Fibroblast of mammary gland (primary cell): ENCODE results near the gene FAM222A.

Source experiments
- DNase-seq: peaks from one replicate; pipeline ENCODE4 v3.0.0-alpha.2; 2010; ENCODE audit warnings: low read depth
- H3K4me3 ChIP-seq: 2 replicates; pipeline ENCODE4 v1.5.1; 2011; ENCODE audit warnings: low read depth, mild to moderate bottlenecking, low read length, moderate library complexity; ENCODE audit not compliant: control insufficient read depth
- CTCF ChIP-seq: conservative IDR thresholded peaks from 2 replicates; pipeline ENCODE4 v1.5.1; 2011; ENCODE audit warnings: low read depth, low read length, inconsistent platforms; ENCODE audit not compliant: control insufficient read depth, insufficient read depth

FAM222A gene

DNA sequence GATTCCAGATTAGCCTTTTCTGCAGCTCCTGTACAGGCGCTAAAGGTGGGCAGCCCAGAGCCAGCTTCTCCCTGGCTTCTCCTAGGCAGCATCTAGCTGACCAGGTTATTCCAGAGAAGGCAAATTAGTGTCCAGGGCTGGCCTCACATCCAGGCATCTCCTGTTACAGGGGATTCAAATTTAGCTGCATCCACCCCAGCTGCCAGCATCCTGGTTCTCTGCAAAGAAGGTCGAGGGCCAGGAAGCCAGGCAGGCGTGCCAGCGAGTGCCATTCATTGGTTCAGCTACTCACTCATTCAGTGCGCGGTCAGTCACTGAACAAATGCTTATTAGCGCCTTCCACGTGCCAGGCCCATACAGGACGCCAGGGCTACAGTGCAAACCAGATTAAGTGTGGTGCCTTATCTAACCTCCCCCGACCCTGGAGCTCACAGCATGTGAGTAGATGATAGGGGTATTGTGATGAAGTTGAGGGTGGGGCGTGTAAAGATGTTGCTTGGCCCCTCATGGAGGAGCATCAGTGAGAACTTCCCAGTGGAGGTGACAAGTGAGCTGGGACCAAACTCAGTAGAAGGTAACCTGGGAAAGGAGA is 15.7 kb upstream of the FAM222A start:
- no peak overlapping the region for H3K4me3 ChIP-seq
- TF ChIP-seq CTCF, result no peak
- no peak for DNase-seq

- no peak for TF ChIP-seq CTCF
- DNase-seq, result no peak
- H3K4me3 ChIP-seq, result no peak overlapping the region
Measured at GRCh38 chr12:109698820-109699219, 14.8 kb upstream of the FAM222A start.

- TF ChIP-seq CTCF, result no peak
- DNase-seq, result no peak
Measured at GRCh38 chr12:109701064-109701463, 12.6 kb upstream of the FAM222A start.

GRCh38 chr12:109702111-109702841 is 11.3 kb upstream of the FAM222A start:
- TF ChIP-seq CTCF, result no peak
- no peak for DNase-seq
- no peak overlapping the region for H3K4me3 ChIP-seq

More at GRCh38 chr12:109701064-109701463, 12.6 kb upstream of the FAM222A start:
- H3K4me3 ChIP-seq, result no peak overlapping the region

DNA sequence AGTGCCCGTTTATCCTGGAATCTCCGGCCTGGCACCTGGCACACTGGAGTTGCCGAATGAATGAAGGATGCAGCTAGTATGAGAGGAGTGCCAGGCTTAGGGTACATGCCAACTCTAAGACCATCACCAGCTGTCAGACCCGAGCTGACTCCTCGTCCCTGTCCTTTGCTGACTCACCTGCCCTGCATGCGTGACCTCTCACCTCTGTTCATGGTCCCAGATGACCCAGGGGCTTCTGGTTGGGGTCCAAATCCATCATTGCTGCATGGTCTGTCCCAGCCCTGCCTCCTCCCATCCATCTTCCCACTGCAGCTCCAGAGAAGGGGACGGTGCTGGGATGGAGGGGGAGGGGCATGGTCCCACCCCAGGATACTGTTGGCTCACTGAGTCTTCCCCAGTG is 9.9 kb upstream of the FAM222A start:
- H3K4me3 ChIP-seq, result no peak overlapping the region
- TF ChIP-seq CTCF, result no peak
- no peak for DNase-seq

GRCh38 chr12:109704371-109705098 is 9.1 kb upstream of the FAM222A start:
- DNase-seq, result no peak
- no peak overlapping the region for H3K4me3 ChIP-seq
- no peak for TF ChIP-seq CTCF
